Stimulated activated naive CD8-positive, alpha-beta T cell treated with anti-CD3 and anti-CD28 coated beads, Interleukin-15, amount 100 ng/mL, for 72 hours (primary cell): ENCODE data around the gene MAS1.
A peak's percentile ranks its signal among the peaks of the same experiment; 100 is the strongest.
"Not testable (repeated sequence)": the region's sequence is repeated elsewhere in the genome, so short reads cannot be mapped to it uniquely, and the experiment has no call there.

Experiments used
- ATAC-seq: fragments of 150-1000 bp; cut with Tn5 transposase; 2 replicates; pipeline ENCODE4 v1.10.0; 2021; ENCODE audit warnings: mild to moderate bottlenecking, moderate library complexity
- DNase-seq, 2 donors: peaks; one replicate each; pipeline ENCODE4 v3.0.0; 2021 to 2022
- H3K27ac Mint-ChIP-seq, 2 donors: one replicate each; pipeline ENCODE4 v1.8.0; 2022; ENCODE audit warnings: mild to moderate bottlenecking in 2 of 2, mixed read lengths in 2 of 2, moderate library complexity in 2 of 2
- H3K27me3 Mint-ChIP-seq: one replicate; pipeline ENCODE4 v1.8.0; 2022; ENCODE audit warnings: mixed read lengths
- H3K4me1 Mint-ChIP-seq: one replicate; pipeline ENCODE4 v1.8.0; 2022; ENCODE audit warnings: mild to moderate bottlenecking, mixed read lengths
- H3K4me3 Mint-ChIP-seq, 2 donors: one replicate each; pipeline ENCODE4 v1.8.0; 2022; ENCODE audit warnings: mild to moderate bottlenecking in 2 of 2, mixed read lengths in 2 of 2, moderate library complexity in 1 of 2
- H3K9me3 Mint-ChIP-seq, 2 donors: one replicate each; pipeline ENCODE4 v1.8.0; 2022; ENCODE audit warnings: mixed read lengths in 2 of 2

MAS1 gene

GRCh38 chr6:159890792-159891191 is at the start of gene MAS1:
Gene MAS1 (plus strand): TSS chr6:159890988. CDS start chr6:159906956, 15,968 bp downstream.
- Mint-ChIP-seq H3K27me3 (peaks cover 60% of the 10 kb centered on the region), H3K4me3 (no peak within 1 kb of the TSS), H3K27ac (no peak within 1 kb of the TSS), H3K4me1 (no peaks in the 10 kb centered on the region), H3K9me3 (no peaks in the 10 kb centered on the region)
- ATAC-seq (no peak), DNase-seq (no peak)

GRCh38 chr6:159842035-159842434 is 48.8 kb upstream of the MAS1 start:
- H3K27me3 Mint-ChIP-seq, result no peaks in the 10 kb centered on the region
- H3K4me1 Mint-ChIP-seq, result peaks cover 10% of the 10 kb centered on the region
- DNase-seq (no peak), ATAC-seq (no peak)
- H3K4me3 Mint-ChIP-seq, result no peak overlapping the region
- peak overlapping the region in 1 of 2 donors; percentile 14 for H3K27ac Mint-ChIP-seq
- no peaks in the 10 kb centered on the region for H3K9me3 Mint-ChIP-seq

- peaks cover 9 to 10% of the 10 kb centered on the region in 2 donors for H3K9me3 Mint-ChIP-seq
- peaks cover 10% of the 10 kb centered on the region for H3K4me1 Mint-ChIP-seq
- H3K27me3 Mint-ChIP-seq, result no peaks in the 10 kb centered on the region
- H3K27ac Mint-ChIP-seq, result no peak overlapping the region
- no peak for ATAC-seq
- DNase-seq, result no peak
- no peak overlapping the region for H3K4me3 Mint-ChIP-seq
Measured at GRCh38 chr6:159844737-159845645, 45.8 kb upstream of the MAS1 start.

- H3K27ac Mint-ChIP-seq, ATAC-seq, H3K27me3 Mint-ChIP-seq, H3K4me3 Mint-ChIP-seq, DNase-seq: not testable (repeated sequence)
- H3K9me3 Mint-ChIP-seq, result peaks cover 10 to 12% of the 10 kb centered on the region in 2 donors
- H3K4me1 Mint-ChIP-seq, result peaks cover 10% of the 10 kb centered on the region
Measured at GRCh38 chr6:159848552-159848951, 42.2 kb upstream of the MAS1 start.

GRCh38 chr6:159849851-159850250 is 40.9 kb upstream of the MAS1 start:
- Mint-ChIP-seq H3K9me3 (peaks cover 10 to 12% of the 10 kb centered on the region in 2 donors), H3K27ac (peak overlapping the region in 1 of 2 donors; percentile 13)
- not testable (repeated sequence) for H3K27me3 Mint-ChIP-seq, DNase-seq, H3K4me3 Mint-ChIP-seq, H3K4me1 Mint-ChIP-seq, ATAC-seq

- Mint-ChIP-seq H3K9me3 (peaks cover 13 to 14% of the 10 kb centered on the region in 2 donors), H3K4me3 (no peak overlapping the region), H3K27me3 (no peaks in the 10 kb centered on the region), H3K27ac (no peak overlapping the region), H3K4me1 (no peaks in the 10 kb centered on the region)
- no peak for DNase-seq
- no peak for ATAC-seq
Measured at GRCh38 chr6:159852877-159853276, 37.9 kb upstream of the MAS1 start.

GRCh38 chr6:159853754-159854153 is 37.0 kb upstream of the MAS1 start:
- Mint-ChIP-seq H3K27ac (no peak overlapping the region), H3K27me3 (no peaks in the 10 kb centered on the region), H3K4me3 (no peak overlapping the region), H3K4me1 (no peaks in the 10 kb centered on the region), H3K9me3 (peaks cover 7 to 14% of the 10 kb centered on the region in 2 donors)
- ATAC-seq (no peak), DNase-seq (no peak)

GRCh38 chr6:159854959-159855358 is 35.8 kb upstream of the MAS1 start:
- no peak for ATAC-seq

GRCh38 chr6:159858259-159858658 is 32.5 kb upstream of the MAS1 start:
- Mint-ChIP-seq H3K27me3 (no peaks in the 10 kb centered on the region), H3K4me3 (no peak overlapping the region), H3K9me3 (peaks cover 7% of the 10 kb centered on the region in 2 donors), H3K27ac (no peak overlapping the region), H3K4me1 (peaks cover 21% of the 10 kb centered on the region)
- ATAC-seq (no peak), DNase-seq (no peak)

More at GRCh38 chr6:159854959-159855358, 35.8 kb upstream of the MAS1 start:
- Mint-ChIP-seq H3K9me3 (peaks cover 7 to 10% of the 10 kb centered on the region in 2 donors), H3K4me3 (no peak overlapping the region), H3K27me3 (no peaks in the 10 kb centered on the region), H3K4me1 (no peaks in the 10 kb centered on the region), H3K27ac (no peak overlapping the region)
- DNase-seq, result no peak

- DNase-seq, result no peak
- H3K27ac Mint-ChIP-seq, result no peak overlapping the region
- H3K4me3 Mint-ChIP-seq, result no peak overlapping the region
- ATAC-seq, result no peak
- H3K9me3 Mint-ChIP-seq, result peaks cover 7% of the 10 kb centered on the region in 2 donors
- H3K27me3 Mint-ChIP-seq, result no peaks in the 10 kb centered on the region
- peaks cover 22% of the 10 kb centered on the region for H3K4me1 Mint-ChIP-seq
Measured at GRCh38 chr6:159860482-159860881, 30.3 kb upstream of the MAS1 start.

- no peak for DNase-seq
- Mint-ChIP-seq H3K27ac (peak overlapping the region; percentile 1 to 85), H3K4me1 (peaks cover 22% of the 10 kb centered on the region), H3K9me3 (peaks cover 6 to 7% of the 10 kb centered on the region in 2 donors), H3K4me3 (peak overlapping the region; percentile 53 to 55), H3K27me3 (no peaks in the 10 kb centered on the region)
- ATAC-seq, result peak; percentile 59
Measured at GRCh38 chr6:159862103-159862502, 28.7 kb upstream of the MAS1 start.

GRCh38 chr6:159863341-159863740 is 27.4 kb upstream of the MAS1 start:
- peak; percentile 30 to 34 for DNase-seq
- H3K27me3 Mint-ChIP-seq, result not testable (repeated sequence)
- H3K4me3 Mint-ChIP-seq, result peak overlapping the region; percentile 36 to 57

GRCh38 chr6:159865226-159865920 is 25.4 kb upstream of the MAS1 start:
- Mint-ChIP-seq H3K27ac (no peak overlapping the region), H3K9me3 (no peaks in the 10 kb centered on the region), H3K4me3 (no peak overlapping the region), H3K27me3 (no peaks in the 10 kb centered on the region), H3K4me1 (peaks cover 22% of the 10 kb centered on the region)
- DNase-seq (no peak), ATAC-seq (no peak)

More at GRCh38 chr6:159863341-159863740, 27.4 kb upstream of the MAS1 start:
- not testable (repeated sequence) for H3K9me3 Mint-ChIP-seq
- Mint-ChIP-seq H3K4me1 (peaks cover 22% of the 10 kb centered on the region), H3K27ac (peak overlapping the region in 1 of 2 donors; percentile 92)
- ATAC-seq, result peak; percentile 63

- DNase-seq (no peak), ATAC-seq (peak; percentile 36)
- Mint-ChIP-seq H3K27me3 (no peaks in the 10 kb centered on the region), H3K4me3 (no peak overlapping the region), H3K4me1 (peaks cover 19% of the 10 kb centered on the region), H3K9me3 (no peaks in the 10 kb centered on the region), H3K27ac (no peak overlapping the region)
Measured at GRCh38 chr6:159866286-159867247, 24.2 kb upstream of the MAS1 start.

- peaks cover 10% of the 10 kb centered on the region for H3K4me1 Mint-ChIP-seq
- H3K9me3 Mint-ChIP-seq, result no peaks in the 10 kb centered on the region
- DNase-seq (no peak), ATAC-seq (no peak)
- H3K4me3 Mint-ChIP-seq, result no peak overlapping the region
- H3K27ac Mint-ChIP-seq, result no peak overlapping the region
- H3K27me3 Mint-ChIP-seq, result no peaks in the 10 kb centered on the region
Measured at GRCh38 chr6:159871241-159871640, 19.5 kb upstream of the MAS1 start.
